Measurements from ENCODE around the gene MN1.

MN1 gene

GRCh38 chr22:27836181-27836580 lies 34.6 kb upstream of the MN1 start:
- H3K27ac Mint-ChIP-seq, result no peak overlapping the region
- DNase-seq (no peak), ATAC-seq (replicated peaks) (no peak)
- H3K4me1 Mint-ChIP-seq, result peaks cover 0 to 5% of the 10 kb centered on the region in 2 donors
- no peaks in the 10 kb centered on the region for H3K27me3 Mint-ChIP-seq
- no peak overlapping the region for H3K4me3 Mint-ChIP-seq
- peaks cover 4 to 13% of the 10 kb centered on the region in 2 donors for H3K9me3 Mint-ChIP-seq
- H3K36me3 Mint-ChIP-seq, result peaks cover 54 to 67% of the 10 kb centered on the region in 2 donors

- peaks cover 53 to 60% of the 10 kb centered on the region in 2 donors for H3K36me3 Mint-ChIP-seq
- H3K4me1 Mint-ChIP-seq, result peaks cover 0 to 5% of the 10 kb centered on the region in 2 donors
- ATAC-seq (replicated peaks) (no peak), DNase-seq (no peak)
- H3K9me3 Mint-ChIP-seq, result peaks cover 4 to 13% of the 10 kb centered on the region in 2 donors
- H3K4me3 Mint-ChIP-seq, result no peak overlapping the region
- no peak overlapping the region for H3K27ac Mint-ChIP-seq
- H3K27me3 Mint-ChIP-seq, result no peaks in the 10 kb centered on the region
Observed at GRCh38 chr22:27835446-27835845, 33.9 kb upstream of the MN1 start.

- Mint-ChIP-seq H3K27me3 (no peaks in the 10 kb centered on the region), H3K27ac (no peak overlapping the region), H3K4me3 (no peak overlapping the region), H3K4me1 (peaks cover 0 to 5% of the 10 kb centered on the region in 2 donors), H3K36me3 (peaks cover 48 to 58% of the 10 kb centered on the region in 2 donors), H3K9me3 (peaks cover 4 to 13% of the 10 kb centered on the region in 2 donors)
- ATAC-seq (replicated peaks), result no peak
- no peak for DNase-seq
Observed at GRCh38 chr22:27834364-27835185, 33.0 kb upstream of the MN1 start.

GRCh38 chr22:27833803-27834202 lies 32.2 kb upstream of the MN1 start:
- H3K9me3 Mint-ChIP-seq, result peaks cover 3 to 12% of the 10 kb centered on the region in 2 donors
- no peak overlapping the region for H3K4me3 Mint-ChIP-seq
- DNase-seq (no peak), ATAC-seq (replicated peaks) (no peak)
- no peak overlapping the region for H3K27ac Mint-ChIP-seq
- no peaks in the 10 kb centered on the region for H3K27me3 Mint-ChIP-seq
- H3K36me3 Mint-ChIP-seq, result peaks cover 48 to 57% of the 10 kb centered on the region in 2 donors
- H3K4me1 Mint-ChIP-seq, result peaks cover 0 to 5% of the 10 kb centered on the region in 2 donors

GRCh38 chr22:27832606-27833005 lies 31.1 kb upstream of the MN1 start:
- no peak overlapping the region for H3K4me3 Mint-ChIP-seq
- H3K36me3 Mint-ChIP-seq, result peaks cover 41 to 52% of the 10 kb centered on the region in 2 donors
- no peak overlapping the region for H3K27ac Mint-ChIP-seq
- no peaks in the 10 kb centered on the region for H3K27me3 Mint-ChIP-seq
- H3K9me3 Mint-ChIP-seq, result peaks cover 0 to 6% of the 10 kb centered on the region in 2 donors
- no peak for DNase-seq
- ATAC-seq (replicated peaks), result no peak
- peaks cover 0 to 5% of the 10 kb centered on the region in 2 donors for H3K4me1 Mint-ChIP-seq

GRCh38 chr22:27829620-27830019 lies 28.1 kb upstream of the MN1 start:
- H3K9me3 Mint-ChIP-seq, result peaks cover 0 to 4% of the 10 kb centered on the region in 2 donors
- peaks cover 35 to 48% of the 10 kb centered on the region in 2 donors for H3K36me3 Mint-ChIP-seq
- DNase-seq (no peak), ATAC-seq (replicated peaks) (no peak)
- H3K27ac Mint-ChIP-seq, result no peak overlapping the region
- H3K4me1 Mint-ChIP-seq, result peaks cover 0 to 5% of the 10 kb centered on the region in 2 donors
- no peak overlapping the region for H3K4me3 Mint-ChIP-seq
- no peaks in the 10 kb centered on the region for H3K27me3 Mint-ChIP-seq

- ATAC-seq (replicated peaks) (no peak), DNase-seq (no peak)
- H3K27me3 Mint-ChIP-seq, result no peaks in the 10 kb centered on the region
- H3K9me3 Mint-ChIP-seq, result peaks cover 0 to 4% of the 10 kb centered on the region in 2 donors
- no peak overlapping the region for H3K27ac Mint-ChIP-seq
- H3K4me1 Mint-ChIP-seq, result peaks cover 0 to 5% of the 10 kb centered on the region in 2 donors
- peaks cover 29 to 43% of the 10 kb centered on the region in 2 donors for H3K36me3 Mint-ChIP-seq
- no peak overlapping the region for H3K4me3 Mint-ChIP-seq
Observed at GRCh38 chr22:27827604-27828587, 26.3 kb upstream of the MN1 start.

- Mint-ChIP-seq H3K9me3 (peaks cover 0 to 4% of the 10 kb centered on the region in 2 donors), H3K36me3 (peaks cover 27 to 46% of the 10 kb centered on the region in 2 donors), H3K27ac (no peak overlapping the region), H3K4me3 (no peak overlapping the region), H3K4me1 (no peaks in the 10 kb centered on the region), H3K27me3 (no peaks in the 10 kb centered on the region)
- DNase-seq (no peak), ATAC-seq (replicated peaks) (no peak)
Observed at GRCh38 chr22:27825174-27825573, 23.6 kb upstream of the MN1 start.

GRCh38 chr22:27823221-27823620 lies 21.7 kb upstream of the MN1 start:
- Mint-ChIP-seq H3K4me1 (no peaks in the 10 kb centered on the region), H3K36me3 (peaks cover 22 to 35% of the 10 kb centered on the region in 2 donors), H3K27me3 (peaks cover 0 to 4% of the 10 kb centered on the region in 2 donors), H3K4me3 (no peak overlapping the region), H3K9me3 (peaks cover 0 to 7% of the 10 kb centered on the region in 2 donors), H3K27ac (no peak overlapping the region)
- ATAC-seq (replicated peaks), result no peak
- DNase-seq, result no peak

GRCh38 chr22:27820896-27821866 lies 19.6 kb upstream of the MN1 start:
- DNase-seq (no peak), ATAC-seq (replicated peaks) (no peak)
- H3K27me3 Mint-ChIP-seq, result peaks cover 9 to 15% of the 10 kb centered on the region in 2 donors
- peaks cover 0 to 7% of the 10 kb centered on the region in 2 donors for H3K9me3 Mint-ChIP-seq
- H3K27ac Mint-ChIP-seq, result no peak overlapping the region
- no peak overlapping the region for H3K4me3 Mint-ChIP-seq
- H3K36me3 Mint-ChIP-seq, result peaks cover 18 to 25% of the 10 kb centered on the region in 2 donors
- H3K4me1 Mint-ChIP-seq, result no peaks in the 10 kb centered on the region

GRCh38 chr22:27816552-27816951 lies 15.0 kb upstream of the MN1 start:
- H3K27me3 Mint-ChIP-seq, result peaks cover 9 to 16% of the 10 kb centered on the region in 2 donors
- DNase-seq (no peak), ATAC-seq (replicated peaks) (no peak)
- H3K36me3 Mint-ChIP-seq, result no peaks in the 10 kb centered on the region
- no peak overlapping the region for H3K4me3 Mint-ChIP-seq
- H3K9me3 Mint-ChIP-seq, result peaks cover 0 to 3% of the 10 kb centered on the region in 2 donors
- no peaks in the 10 kb centered on the region for H3K4me1 Mint-ChIP-seq
- H3K27ac Mint-ChIP-seq, result no peak overlapping the region

GRCh38 chr22:27815826-27816530 lies 14.4 kb upstream of the MN1 start:
- no peaks in the 10 kb centered on the region for H3K4me1 Mint-ChIP-seq
- no peak overlapping the region for H3K27ac Mint-ChIP-seq
- no peak overlapping the region for H3K4me3 Mint-ChIP-seq
- H3K9me3 Mint-ChIP-seq, result peaks cover 0 to 3% of the 10 kb centered on the region in 2 donors
- ATAC-seq (replicated peaks), result no peak
- no peak for DNase-seq
- no peaks in the 10 kb centered on the region for H3K36me3 Mint-ChIP-seq
- H3K27me3 Mint-ChIP-seq, result peaks cover 9 to 18% of the 10 kb centered on the region in 2 donors

- peaks cover 0 to 2% of the 10 kb centered on the region in 2 donors for H3K9me3 Mint-ChIP-seq
- no peaks in the 10 kb centered on the region for H3K4me1 Mint-ChIP-seq
- no peak for DNase-seq
- H3K27me3 Mint-ChIP-seq, result peaks cover 9 to 18% of the 10 kb centered on the region in 2 donors
- no peaks in the 10 kb centered on the region for H3K36me3 Mint-ChIP-seq
- ATAC-seq (replicated peaks), result no peak
- H3K4me3 Mint-ChIP-seq, result no peak overlapping the region
- no peak overlapping the region for H3K27ac Mint-ChIP-seq
Observed at GRCh38 chr22:27814993-27815392, 13.4 kb upstream of the MN1 start.

All from stimulated activated naive B cell treated with anti-CD40 and anti-IgM and Interleukin-4, amounts not matched to agents 10 μg/mL and 1 μg/mL and 100 μg/mL, for 72 hours (primary cell).